GM18519 (cell line): Measurements from ENCODE around the gene ZNF775.

Source experiments
- ATAC-seq: cut with Tn5 transposase; IDR thresholded peaks from one replicate; pipeline ENCODE4 v1.9.1; 2021; ENCODE audit warnings: mild to moderate bottlenecking, moderate library complexity; ENCODE audit not compliant: unreplicated experiment, low FRiP score

The ZNF775 gene

GRCh38 chr7:150378853-150379440, at the start of gene ZNF775:
Gene ZNF775, plus strand, starts transcription at chr7:150379330. Its CDS starts 9,141 bp downstream, at chr7:150388471.
- peak; percentile 79 for ATAC-seq

- ATAC-seq, result no peak
These were observed 49.6 kb upstream of the ZNF775 start for GRCh38 chr7:150329331-150330120.

GRCh38 chr7:150330211-150330885, 48.8 kb upstream of the ZNF775 start:
- no peak for ATAC-seq

GRCh38 chr7:150332852-150333635, 46.1 kb upstream of the ZNF775 start:
- ATAC-seq, result no peak

GRCh38 chr7:150333659-150334058, 45.5 kb upstream of the ZNF775 start:
- ATAC-seq, result no peak

GRCh38 chr7:150334108-150334507, 45.0 kb upstream of the ZNF775 start:
- ATAC-seq, result no peak

- no peak for ATAC-seq
These were observed 43.9 kb upstream of the ZNF775 start for GRCh38 chr7:150335108-150335773.

GRCh38 chr7:150335774-150336112, 43.4 kb upstream of the ZNF775 start:
- no peak for ATAC-seq

- no peak for ATAC-seq
These were observed 42.4 kb upstream of the ZNF775 start for GRCh38 chr7:150336746-150337145.

GRCh38 chr7:150337179-150337578, 42.0 kb upstream of the ZNF775 start:
- no peak for ATAC-seq

GRCh38 chr7:150337659-150338081, 41.5 kb upstream of the ZNF775 start:
- ATAC-seq, result no peak

GRCh38 chr7:150338166-150338829, 40.8 kb upstream of the ZNF775 start:
- no peak for ATAC-seq

GRCh38 chr7:150339409-150339809, 39.7 kb upstream of the ZNF775 start:
- ATAC-seq, result no peak

GRCh38 chr7:150340024-150340749, 38.9 kb upstream of the ZNF775 start:
- no peak for ATAC-seq

- ATAC-seq, result no peak
These were observed 38.3 kb upstream of the ZNF775 start for GRCh38 chr7:150340875-150341262.

- ATAC-seq, result no peak
These were observed 37.6 kb upstream of the ZNF775 start, which contains the start of gene RARRES2 for GRCh38 chr7:150341263-150342120. Gene RARRES2, minus strand, starts transcription at chr7:150341629. Its CDS starts 1,020 bp downstream, at chr7:150340609.

GRCh38 chr7:150342121-150342408, 37.1 kb upstream of the ZNF775 start:
- ATAC-seq, result no peak

- no peak for ATAC-seq
These were observed 35.9 kb upstream of the ZNF775 start for GRCh38 chr7:150343225-150343624.
